Cardiac muscle cell (in vitro differentiated cells and primary cell): ENCODE data around the gene RBKS. TPM values are rescaled to one million over a fixed set of nuclear protein-coding genes. Genes with fewer than 3 reads are reported as not detected.

Experiments
- DNase-seq, 2 donors: peaks; one replicate each; pipeline versions ENCODE4 v3.0.0 to v3.0.0-alpha.2; 2010 to 2017; ENCODE audit warnings: low read depth in 1 of 2, low spot score in 1 of 2
- H3K27ac ChIP-seq: fragments of 200-600 bp; sonication (generic); 2 replicates; pipeline ENCODE4 v1.5.1; 2016
- H3K27me3 ChIP-seq: fragments of 200-600 bp; sonication (generic); 2 replicates; pipeline ENCODE4 v1.6.0; 2016; ENCODE audit warnings: control low read depth
- H3K36me3 ChIP-seq: fragments of 200-600 bp; sonication (generic); 2 replicates; pipeline ENCODE4 v1.5.1; 2016; ENCODE audit warnings: control low read depth
- H3K4me1 ChIP-seq: fragments of 200-600 bp; sonication (generic); 2 replicates; pipeline ENCODE4 v1.8.1; 2017; ENCODE audit warnings: low read depth, mild to moderate bottlenecking, mixed run types
- H3K4me3 ChIP-seq: fragments of 200-600 bp; sonication (generic); 2 replicates; pipeline ENCODE4 v1.5.1; 2016; ENCODE audit warnings: mild to moderate bottlenecking
- H3K9me3 ChIP-seq: fragments of 200-600 bp; sonication (generic); 2 replicates; pipeline ENCODE4 v1.5.1; 2017; ENCODE audit warnings: low read depth, mild to moderate bottlenecking, control low read depth
- CTCF ChIP-seq: IDR thresholded peaks from 2 replicates; pipeline ENCODE4 v1.5.1; 2012; ENCODE audit warnings: low read depth, mild to moderate bottlenecking, low read length
- polyA plus RNA-seq: library from polyadenylated mRNA; unstranded; fragments of >200 nt; fragmentation: Nextera tagmentation; extraction: Ambion mirVana; gene quantifications from 2 replicates; pipeline ENCODE4 v1.2.1, GENCODE V29; 2016
- total RNA-seq: library from RNA; depleted of rRNA; stranded (reverse); fragments of >200 nt; gene quantifications from 2 replicates; pipeline ENCODE4 v1.2.3, GENCODE V29; 2016

RBKS gene
- total and polyA plus RNA-seq, 2 experiments from 2014 or later, result 4.1 to 6.9 TPM

GRCh38 chr2:27831279-27832050 lies 58.7 kb downstream of the RBKS start:
- no peaks in the 10 kb centered on the region for H3K36me3 ChIP-seq
- H3K4me1 ChIP-seq, result no peaks in the 10 kb centered on the region
- H3K4me3 ChIP-seq, result no peak overlapping the region
- TF ChIP-seq CTCF, result no peak
- H3K27ac ChIP-seq, result no peak overlapping the region
- DNase-seq, result peak in 1 of 2 donors; percentile 67
- H3K27me3 ChIP-seq, result no peaks in the 10 kb centered on the region
- H3K9me3 ChIP-seq, result no peaks in the 10 kb centered on the region

GRCh38 chr2:27830656-27831055 lies 59.5 kb downstream of the RBKS start:
- Histone ChIP-seq H3K4me1 (no peaks in the 10 kb centered on the region), H3K27ac (no peak overlapping the region), H3K27me3 (no peaks in the 10 kb centered on the region), H3K4me3 (no peak overlapping the region), H3K36me3 (no peaks in the 10 kb centered on the region), H3K9me3 (no peaks in the 10 kb centered on the region)
- DNase-seq, result no peak
- no peak for TF ChIP-seq CTCF

GRCh38 chr2:27829791-27830190 lies 60.4 kb downstream of the RBKS start:
- Histone ChIP-seq H3K36me3 (no peaks in the 10 kb centered on the region), H3K27me3 (no peaks in the 10 kb centered on the region), H3K4me3 (no peak overlapping the region), H3K9me3 (no peaks in the 10 kb centered on the region), H3K27ac (no peak overlapping the region), H3K4me1 (no peaks in the 10 kb centered on the region)
- no peak for DNase-seq
- no peak for TF ChIP-seq CTCF

DNA sequence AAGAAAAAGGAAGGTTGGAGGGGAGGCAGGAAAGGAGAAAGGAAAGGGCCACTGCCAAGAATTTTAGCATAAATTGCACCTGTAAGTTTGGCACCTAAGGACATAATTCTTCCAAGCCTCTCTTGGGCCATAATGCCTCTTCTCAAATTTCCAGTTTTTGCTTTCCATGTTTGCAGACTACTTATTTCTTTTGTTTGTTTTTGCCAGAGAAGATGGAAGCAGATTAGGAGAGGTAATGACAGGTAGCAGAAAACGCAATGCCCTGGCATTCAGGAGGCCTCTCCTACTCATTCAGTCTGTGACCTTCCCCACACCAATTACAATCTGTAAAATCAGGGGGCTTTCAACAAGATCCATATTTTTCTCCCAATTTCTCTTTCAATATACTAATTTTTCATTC lies 61.9 kb downstream of the RBKS start:
- Histone ChIP-seq H3K27ac (no peak overlapping the region), H3K27me3 (no peaks in the 10 kb centered on the region), H3K36me3 (no peaks in the 10 kb centered on the region), H3K4me3 (no peak overlapping the region), H3K4me1 (no peaks in the 10 kb centered on the region), H3K9me3 (no peaks in the 10 kb centered on the region)
- no peak for DNase-seq
- no peak for TF ChIP-seq CTCF

- no peaks in the 10 kb centered on the region for H3K36me3 ChIP-seq
- H3K9me3 ChIP-seq, result no peaks in the 10 kb centered on the region
- no peak for TF ChIP-seq CTCF
- H3K4me1 ChIP-seq, result no peaks in the 10 kb centered on the region
- DNase-seq, result no peak
- H3K4me3 ChIP-seq, result no peak overlapping the region
- H3K27me3 ChIP-seq, result no peaks in the 10 kb centered on the region
- H3K27ac ChIP-seq, result no peak overlapping the region
These were observed 65.8 kb downstream of the RBKS start for GRCh38 chr2:27824401-27824800.
